H1 (cell line): ENCODE measurements around the gene ABHD12. TPM values are rescaled to one million over a fixed set of nuclear protein-coding genes. Genes with fewer than 3 reads are reported as not detected.

Source experiments
- CTCF ChIA-PET: fragments of 300-600 bp; sonication (Branson Sonifier 250); formaldehyde crosslinking; loops from one replicate; lab custom pipeline; 2021; ENCODE audit not compliant: partially characterized antibody; lab: Charles Lee
- POLR2A ChIA-PET: fragments of 300-600 bp; sonication (Branson Sonifier 250); formaldehyde crosslinking; loops from one replicate; lab custom pipeline; 2021; ENCODE audit warnings: inconsistent platforms; ENCODE audit not compliant: partially characterized antibody; lab: Charles Lee
- DNase-seq, 2 experiments: peaks; one replicate each; pipeline versions ENCODE4 v3.0.0 to v3.0.0-alpha.2; 2010 to 2022; ENCODE audit warnings: low spot score in 2 of 2, low read depth in 1 of 2, mixed read lengths in 1 of 2
- FAIRE-seq: peaks from 2 replicates; lab custom pipeline; 2011; peaks lifted over from hg19 to GRCh38; lab: Jason Lieb, UNC
- H2AFZ ChIP-seq: 2 replicates; pipeline ENCODE4 v1.8.1; 2012; ENCODE audit warnings: low read length, inconsistent platforms
- H2AK5ac ChIP-seq: 2 replicates; pipeline ENCODE4 v1.6.1; 2013; ENCODE audit warnings: low read depth, low read length
- H2BK120ac ChIP-seq: replicated peaks from 2 replicates; pipeline ENCODE3; 2013; ENCODE audit warnings: low read depth, low read length, inconsistent platforms
- H2BK12ac ChIP-seq: 2 replicates; pipeline ENCODE4 v1.6.1; 2013; ENCODE audit warnings: low read depth, low read length
- H2BK15ac ChIP-seq: 2 replicates; pipeline ENCODE4 v1.6.1; 2013; ENCODE audit warnings: low read length
- H2BK20ac ChIP-seq: 2 replicates; pipeline ENCODE4 v1.6.1; 2013; ENCODE audit warnings: low read length
- H2BK5ac ChIP-seq: 2 replicates; pipeline ENCODE4 v1.6.1; 2013; ENCODE audit warnings: low read depth, low read length
- H3K14ac ChIP-seq: 2 replicates; pipeline ENCODE4 v1.6.1; 2013; ENCODE audit warnings: inconsistent platforms; ENCODE audit not compliant: insufficient read length
- H3K18ac ChIP-seq: 2 replicates; pipeline ENCODE4 v1.6.1; 2013; ENCODE audit warnings: low read length; ENCODE audit errors: extremely low read depth
- H3K23ac ChIP-seq: 2 replicates; pipeline ENCODE4 v1.6.1; 2013; ENCODE audit warnings: inconsistent platforms; ENCODE audit not compliant: insufficient read length
- H3K23me2 ChIP-seq: 2 replicates; pipeline ENCODE4 v1.6.1; 2013; ENCODE audit warnings: low read depth, low read length
- H3K27ac ChIP-seq: 2 replicates; pipeline ENCODE4 v1.6.1; 2011; ENCODE audit warnings: low read depth, low read length, inconsistent platforms
- H3K27me3 ChIP-seq, 4 experiments: replicated peaks in 1 of 4; 1 replicate in 1 of 4; 2 replicates in 3 of 4; pipeline versions ENCODE4 v1.6.1 to v1.8.1; 2011 to 2013; ENCODE audit warnings: low read length in 3 of 4, mild to moderate bottlenecking in 3 of 4, inconsistent platforms in 2 of 4, mixed read lengths in 2 of 4, moderate library complexity in 1 of 4; ENCODE audit not compliant: control insufficient read depth in 3 of 4, insufficient read depth in 3 of 4; ENCODE audit errors: extremely low read depth in 1 of 4
- H3K36me3 ChIP-seq, 4 experiments: 2 replicates each; pipeline versions ENCODE4 v1.6.1 to v1.8.1; 2011 to 2013; ENCODE audit warnings: mild to moderate bottlenecking in 4 of 4, low read length in 3 of 4, moderate library complexity in 2 of 4, control low read depth in 1 of 4, inconsistent platforms in 1 of 4; ENCODE audit not compliant: insufficient read depth in 4 of 4, control insufficient read depth in 2 of 4
- H3K4ac ChIP-seq: replicated peaks from 2 replicates; pipeline ENCODE3; 2013; ENCODE audit warnings: low read length, low read depth, mixed read lengths, inconsistent platforms; ENCODE audit not compliant: insufficient read length
- H3K4me1 ChIP-seq, 4 experiments: replicated peaks in 1 of 4; 1 replicate in 1 of 4; 2 replicates in 3 of 4; pipeline versions ENCODE4 v1.6.1 to v1.8.1; 2011 to 2013; ENCODE audit warnings: low read length in 3 of 4, inconsistent platforms in 2 of 4, mixed read lengths in 1 of 4; ENCODE audit not compliant: insufficient read depth in 4 of 4, control insufficient read depth in 3 of 4
- H3K4me2 ChIP-seq, 2 experiments: 2 replicates each; pipeline versions ENCODE4 v1.6.1 to v1.8.1; 2011 to 2013; ENCODE audit warnings: low read depth in 2 of 2, low read length in 2 of 2, control low read depth in 1 of 2, inconsistent platforms in 1 of 2, mild to moderate bottlenecking in 1 of 2; ENCODE audit not compliant: insufficient read depth in 1 of 2
- H3K4me3 ChIP-seq, 4 experiments: fragments of 200-600, 300-600 bp in 1 of 4; sonication (generic), shearing (Covaris generic), sonication (Bioruptor Twin) in 1 of 4; 2 replicates each; pipeline versions ENCODE4 v1.5.1 to v1.8.1; 2011 to 2016; ENCODE audit warnings: low read length in 4 of 4, low read depth in 3 of 4, control low read depth in 2 of 4, inconsistent platforms in 2 of 4, mild to moderate bottlenecking in 2 of 4, mixed read lengths in 1 of 4, moderate library complexity in 1 of 4; ENCODE audit not compliant: insufficient read depth in 2 of 4; ENCODE audit errors: extremely low read depth in 1 of 4
- H3K56ac ChIP-seq: replicated peaks from 2 replicates; pipeline ENCODE3; 2013; ENCODE audit warnings: low read depth, mild to moderate bottlenecking, mixed read lengths, low read length, inconsistent platforms; ENCODE audit not compliant: insufficient read length
- H3K79me1 ChIP-seq: 2 replicates; pipeline ENCODE4 v1.6.1; 2013; ENCODE audit warnings: low read depth, low read length, control low read depth
- H3K79me2 ChIP-seq, 2 experiments: 2 replicates each; pipeline versions ENCODE4 v1.6.1 to v1.8.1; 2012 to 2013; ENCODE audit warnings: low read length in 2 of 2, mild to moderate bottlenecking in 2 of 2, inconsistent platforms in 1 of 2; ENCODE audit not compliant: insufficient read depth in 2 of 2, control insufficient read depth in 1 of 2
- H3K9ac ChIP-seq, 4 experiments: replicated peaks in 1 of 4; 1 replicate in 1 of 4; 2 replicates in 3 of 4; pipeline versions ENCODE4 v1.6.1 to v1.8.1; 2011 to 2013; ENCODE audit warnings: low read depth in 3 of 4, low read length in 3 of 4, control low read depth in 2 of 4, mild to moderate bottlenecking in 2 of 4, moderate library complexity in 2 of 4, inconsistent platforms in 1 of 4; ENCODE audit errors: extremely low read depth in 1 of 4
- H3K9me3 ChIP-seq, 2 experiments: 2 replicates each; pipeline versions ENCODE4 v1.6.1 to v1.8.1; 2012 to 2013; ENCODE audit warnings: mild to moderate bottlenecking in 2 of 2, moderate library complexity in 2 of 2, control low read depth in 1 of 2, inconsistent platforms in 1 of 2, low read depth in 1 of 2, low read length in 1 of 2, mixed read lengths in 1 of 2; ENCODE audit not compliant: insufficient read depth in 2 of 2
- H4K20me1 ChIP-seq, 2 experiments: replicated peaks in 1 of 2; 2 replicates each; pipeline versions ENCODE3 to v1.8.1; 2011 to 2013; ENCODE audit warnings: inconsistent platforms in 2 of 2, low read length in 2 of 2, mild to moderate bottlenecking in 1 of 2; ENCODE audit not compliant: insufficient read depth in 2 of 2, control insufficient read depth in 1 of 2
- H4K5ac ChIP-seq: 2 replicates; pipeline ENCODE4 v1.6.1; 2013; ENCODE audit warnings: low read length, low read depth, mixed read lengths, inconsistent platforms; ENCODE audit not compliant: insufficient read length
- H4K8ac ChIP-seq: 2 replicates; pipeline ENCODE4 v1.8.0; 2013; ENCODE audit warnings: mild to moderate bottlenecking, moderate library complexity, low read length, inconsistent platforms; ENCODE audit not compliant: insufficient read depth; ENCODE audit errors: extremely low read depth
- H4K91ac ChIP-seq: replicated peaks from 2 replicates; pipeline ENCODE3; 2013; ENCODE audit warnings: low read length, mixed read lengths, inconsistent platforms; ENCODE audit not compliant: insufficient read length
- BRCA1 ChIP-seq: IDR thresholded peaks from 2 replicates; pipeline ENCODE4 v1.6.1; 2012; ENCODE audit warnings: low read depth, low read length, improper control_type of control experiment
- CBX5 ChIP-seq: fragments of 300-800, 300-1000 bp; sonication (generic); IDR thresholded peaks from 2 replicates; pipeline ENCODE4 v1.7.1; 2016; ENCODE audit warnings: antibody characterized with exemption, low read length, low read depth
- EGR1 ChIP-seq: IDR thresholded peaks from 2 replicates; pipeline ENCODE4 v1.6.1; 2011; ENCODE audit warnings: low read depth, low read length, borderline replicate concordance
- GABPA ChIP-seq: IDR thresholded peaks from 2 replicates; pipeline ENCODE4 v1.6.1; 2011; ENCODE audit warnings: mild to moderate bottlenecking, low read length, moderate library complexity, borderline replicate concordance; ENCODE audit not compliant: insufficient read depth
- KDM5A ChIP-seq: fragments of 200-600 bp; IDR thresholded peaks from 2 replicates; pipeline ENCODE4 v1.7.1; 2012; ENCODE audit warnings: mild to moderate bottlenecking, low read length, inconsistent platforms, mixed read lengths
- RAD21 ChIP-seq, 2 experiments: IDR thresholded peaks in 1 of 2; conservative IDR thresholded peaks in 1 of 2; 2 replicates each; pipeline ENCODE4 v1.6.1; 2011; ENCODE audit warnings: low read depth in 2 of 2, low read length in 2 of 2, improper control_type of control experiment in 1 of 2, inconsistent platforms in 1 of 2, mild to moderate bottlenecking in 1 of 2, moderate library complexity in 1 of 2
- SIRT6 ChIP-seq: IDR thresholded peaks from one replicate; pipeline ENCODE4 v1.7.1; 2012; ENCODE audit warnings: low read length, inconsistent platforms
- SIX5 ChIP-seq: IDR thresholded peaks from 2 replicates; pipeline ENCODE4 v1.6.1; 2011; ENCODE audit warnings: mild to moderate bottlenecking, low read depth, low read length
- SRF ChIP-seq: IDR thresholded peaks from 2 replicates; pipeline ENCODE4 v1.6.1; 2011; ENCODE audit warnings: mild to moderate bottlenecking, low read depth, low read length, moderate library complexity
- TCF12 ChIP-seq: IDR thresholded peaks from 2 replicates; pipeline ENCODE4 v1.6.1; 2011; ENCODE audit warnings: low read depth, mild to moderate bottlenecking, low read length
- ZNF274 ChIP-seq: IDR thresholded peaks from 2 replicates; pipeline ENCODE4 v1.7.0; 2012; ENCODE audit warnings: low read length, borderline replicate concordance; ENCODE audit errors: extremely low read depth
- WGBS, 2 experiments: shearing (Covaris generic) in 1 of 2; methylation state at CpG; one replicate each; pipeline versions ENCODE4 v1.1.6 to v1.1.7; 2013 to 2015; ENCODE audit warnings: low lambda C conversion rate in 2 of 2, mixed read lengths in 2 of 2, inconsistent platforms in 1 of 2, low coverage in 1 of 2, missing lambda C conversion rate in 1 of 2; ENCODE audit not compliant: insufficient replicate concordance in 2 of 2, insufficient coverage in 1 of 2, insufficient read length in 1 of 2; ENCODE audit errors: extremely low coverage in 1 of 2, missing lambda C conversion rate in 1 of 2; 5-methylcytosine and 5-hydroxymethylcytosine counted together
- polyA plus RNA-seq, 7 experiments: library from polyadenylated mRNA; depleted of rRNA in 3 of 7; stranded (reverse) in 5 of 7; unstranded in 2 of 7; fragments of >200 nt in 5 of 7; fragments of 200-250 nt in 2 of 7; gene quantifications; 1 replicate in 5 of 7; 2 replicates in 1 of 7; 4 replicates in 1 of 7; pipeline versions ENCODE4 v1.2.1 to v1.2.3, GENCODE V29; 2011 to 2013; ENCODE audit warnings: missing spikeins in 2 of 7, mixed read lengths in 2 of 7
- total RNA-seq: library from RNA; stranded (reverse); fragmentation: NEBNext Ultra II Directional; extraction: Animal tissue kit (Norgen Biotek cat#: 25700); gene quantifications from 2 replicates; pipeline ENCODE4 v1.2.1, GENCODE V29; 2021

The ABHD12 gene
- total and polyA plus RNA-seq, 2 of the 8 experiments (the other 6 are each of a cell fraction or from before 2014, with no cell fraction given), result 31.3 to 59.5 TPM

DNA sequence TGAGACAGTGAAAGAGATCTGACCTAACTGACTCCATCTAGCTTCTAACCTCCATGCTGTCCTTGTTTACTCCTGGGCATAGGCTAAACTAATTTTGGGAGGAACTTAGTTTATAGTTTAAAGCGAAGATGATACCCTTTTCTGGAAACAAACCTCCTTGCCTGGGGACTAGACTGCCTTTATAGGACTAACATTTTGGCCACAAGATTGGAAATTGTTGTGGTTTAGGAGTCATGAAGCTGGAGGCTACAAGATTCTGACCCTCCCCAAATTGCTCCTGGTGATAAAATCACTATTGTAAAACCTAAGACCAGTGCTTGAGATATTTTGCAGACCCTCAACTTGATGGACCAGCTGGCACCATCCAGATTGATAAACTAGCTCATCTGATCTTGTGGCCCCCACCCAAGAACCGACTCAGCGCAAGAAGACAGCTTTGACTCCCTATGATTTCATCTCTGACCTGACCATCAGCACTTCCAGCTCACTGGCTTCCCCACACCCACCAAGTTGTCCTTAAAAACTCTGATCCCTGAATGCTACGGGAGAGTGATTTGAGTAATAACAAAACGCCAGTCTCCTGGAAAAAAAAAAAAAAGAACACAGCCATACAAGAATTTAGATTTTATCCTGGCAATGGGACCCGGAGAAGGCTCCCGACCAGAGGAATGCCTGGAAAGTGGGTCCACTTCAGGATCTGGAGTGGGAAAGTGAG is 63.0 kb downstream of the ABHD12 start:
- DNase-seq (peak in 1 of 2 experiments; percentile 14), FAIRE-seq (no peak)
- Histone ChIP-seq H2AK5ac (no peak overlapping the region), H2BK5ac (no peak overlapping the region), H3K14ac (no peak overlapping the region), H3K4me3 (no peak overlapping the region), H4K20me1 (peaks cover 0 to 8% of the 10 kb centered on the region in 2 experiments), H3K9ac (no peak overlapping the region), H4K5ac (no peak overlapping the region), H3K23me2 (no peaks in the 10 kb centered on the region; the same call in 1 of the 2 replicates), H4K91ac (no peak overlapping the region), H2BK12ac (no peak overlapping the region), H3K23ac (no peak overlapping the region), H4K8ac (no peak overlapping the region; the same call in 1 of the 2 replicates), H2AFZ (no peak overlapping the region), H3K27ac (no peak overlapping the region), H2BK120ac (no peak overlapping the region), H3K4ac (no peak overlapping the region), H2BK15ac (no peak overlapping the region), H3K4me1 (peaks cover 4 to 9% (median 5%) of the 10 kb centered on the region in 4 experiments), H3K56ac (no peak overlapping the region), H3K18ac (no peak overlapping the region), H3K9me3 (peaks cover 0 to 14% of the 10 kb centered on the region in 2 experiments; a peak in 2 of 4 replicates), H3K27me3 (no peaks in the 10 kb centered on the region), H3K79me1 (peaks cover 20% of the 10 kb centered on the region), H2BK20ac (no peak overlapping the region), H3K79me2 (peaks cover 0 to 35% of the 10 kb centered on the region in 2 experiments; a peak in 3 of 4 replicates), H3K4me2 (no peak overlapping the region), H3K36me3 (peaks cover 0 to 10% (median 0%) of the 10 kb centered on the region in 4 experiments; a peak in 2 of 8 replicates)
- POLR2A ChIA-PET, result interaction anchor here (1.1 kb wide), 2 partner anchors 14 to 80 kb away, joined by 3 to 5 read pairs; partner anchors contain the start of gene GINS1
- CTCF ChIA-PET, result interaction anchor here (0.8 to 1.6 kb wide), 5 partner anchors 8 to 72 kb away, joined by 3 to 6 read pairs (median 3); no protein-coding TSS in a partner anchor
- 81% methylated on average over 7 of the region's 7 CpGs; no CpG with 5 or more reads in 1 of the 2 experiments for WGBS, 2 experiments
- no peak for TF ChIP-seq CBX5
- TF ChIP-seq SIRT6, result no peak
- no peak for TF ChIP-seq RAD21 (IDR thresholded peaks at IDR 0.05 in 1 of 2, conservative IDR thresholded peaks at IDR 0.05 in 1 of 2; ENCODE audit: low read depth in 2 of 2, low read length in 2 of 2)
- no peak for TF ChIP-seq EGR1
- no peak for TF ChIP-seq TCF12
- no peak for TF ChIP-seq GABPA
- TF ChIP-seq BRCA1, result no peak
- no peak for TF ChIP-seq KDM5A
- no peak for TF ChIP-seq SRF
- TF ChIP-seq ZNF274, result no peak
- no peak for TF ChIP-seq SIX5
